ENCODE results near the gene UBE3C. TPM values are rescaled to one million over a fixed set of nuclear protein-coding genes. Genes with fewer than 3 reads are reported as not detected.
A peak's percentile ranks its signal among the peaks of the same experiment; 100 is the strongest.

Gene UBE3C
- total and polyA plus RNA-seq, 5 donors = 22.0 to 59.7 (median 52.7) TPM

- no peak overlapping the region for H3K27ac ChIP-seq (ENCODE audit: low read length)
- ATAC-seq (no peak), DNase-seq (no peak)
- intact Hi-C loops (cut with DNase I) = no loop called here
- H3K4me3 ChIP-seq (ENCODE audit: low read length) = no peak overlapping the region
- no peaks in the 10 kb centered on the region for H3K4me1 ChIP-seq (ENCODE audit: control insufficient read depth, insufficient read depth, low read length)
- H3K9me3 ChIP-seq (ENCODE audit: control insufficient read depth, low read length) = no peaks in the 10 kb centered on the region
- no peaks in the 10 kb centered on the region for H3K27me3 ChIP-seq (ENCODE audit: control insufficient read depth, insufficient read depth)
- 75% methylated on average over 7 of the region's 7 CpGs for WGBS
Measured at GRCh38 chr7:157310676-157311185, 172.0 kb downstream of the UBE3C start.

GRCh38 chr7:157312941-157313340 is 174.2 kb downstream of the UBE3C start:
- ATAC-seq (no peak), DNase-seq (no peak)
- H3K27ac ChIP-seq (ENCODE audit: low read length) = no peak overlapping the region
- WGBS = 83% methylated on average over 7 of the region's 7 CpGs
- H3K4me3 ChIP-seq (ENCODE audit: low read length) = no peak overlapping the region
- no peaks in the 10 kb centered on the region for H3K9me3 ChIP-seq (ENCODE audit: control insufficient read depth, low read length)
- intact Hi-C loops (cut with DNase I) = no loop called here
- no peaks in the 10 kb centered on the region for H3K27me3 ChIP-seq (ENCODE audit: control insufficient read depth, insufficient read depth)
- no peaks in the 10 kb centered on the region for H3K4me1 ChIP-seq (ENCODE audit: control insufficient read depth, insufficient read depth, low read length)

DNA sequence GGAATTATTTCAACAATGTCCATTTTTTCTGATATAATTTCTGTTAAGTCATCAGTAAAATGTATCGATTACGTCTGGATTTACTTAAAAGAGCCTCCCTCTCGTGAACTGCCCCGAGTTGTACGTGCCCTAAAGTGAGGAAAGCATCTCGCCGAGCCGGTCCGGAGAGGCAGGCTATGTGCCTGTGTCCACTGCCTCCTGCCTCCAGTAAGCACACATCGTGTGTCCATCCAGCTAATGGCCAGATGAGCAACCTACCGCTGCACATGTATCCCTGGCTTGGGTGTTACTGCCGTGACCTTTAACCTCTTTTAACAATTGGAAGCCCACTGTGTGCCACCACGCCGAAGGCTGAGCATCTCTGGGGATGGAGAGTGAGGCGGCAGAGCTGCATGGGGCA is 174.9 kb downstream of the UBE3C start:
- H3K27ac ChIP-seq (ENCODE audit: low read length) = no peak overlapping the region
- no peaks in the 10 kb centered on the region for H3K9me3 ChIP-seq (ENCODE audit: control insufficient read depth, low read length)
- H3K4me3 ChIP-seq (ENCODE audit: low read length) = no peak overlapping the region
- H3K4me1 ChIP-seq (ENCODE audit: control insufficient read depth, insufficient read depth, low read length) = no peaks in the 10 kb centered on the region
- intact Hi-C loops (cut with DNase I) = no loop called here
- H3K27me3 ChIP-seq (ENCODE audit: control insufficient read depth, insufficient read depth) = no peaks in the 10 kb centered on the region
- DNase-seq (no peak), ATAC-seq (no peak)
- 93% methylated on average over 15 of the region's 15 CpGs for WGBS

DNA sequence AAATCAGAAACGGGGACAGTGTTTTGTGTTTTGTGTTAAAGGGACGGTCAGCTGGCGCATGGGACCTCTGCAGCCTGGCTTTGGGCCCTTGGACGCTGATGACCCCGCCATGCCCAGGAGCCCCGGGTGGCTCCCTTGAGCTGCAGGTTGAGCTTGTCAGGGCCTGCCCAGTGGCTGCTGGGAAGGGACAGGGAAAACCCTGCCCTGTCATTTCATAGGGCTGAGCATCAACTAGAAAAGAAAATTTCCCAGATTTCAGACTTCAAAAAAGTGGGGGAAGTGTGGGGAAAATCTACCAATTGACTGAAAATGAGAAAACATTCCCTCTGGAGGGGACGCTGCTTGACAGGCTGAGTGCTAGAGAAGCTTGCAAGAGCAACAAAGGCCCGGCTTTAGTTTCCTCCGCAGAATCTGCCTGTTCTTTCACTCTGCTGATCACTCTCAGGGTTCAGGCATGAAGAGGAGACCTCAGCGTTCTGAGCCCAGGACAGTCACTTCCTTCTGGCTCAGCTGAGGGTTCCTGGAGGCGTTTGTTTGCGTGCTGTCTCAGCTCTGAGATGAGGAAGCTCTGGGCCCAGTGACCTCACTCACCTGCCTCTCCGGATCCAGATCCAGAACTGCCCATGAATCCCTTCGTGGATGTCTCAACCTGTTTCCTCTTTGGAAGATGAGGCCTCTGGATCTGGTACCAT is 179.4 kb downstream of the UBE3C start:
- Histone ChIP-seq H3K27ac (ENCODE audit: low read length) (no peak overlapping the region), H3K4me3 (ENCODE audit: low read length) (no peak overlapping the region), H3K27me3 (ENCODE audit: control insufficient read depth, insufficient read depth) (no peaks in the 10 kb centered on the region), H3K4me1 (ENCODE audit: control insufficient read depth, insufficient read depth, low read length) (no peaks in the 10 kb centered on the region), H3K9me3 (ENCODE audit: control insufficient read depth, low read length) (no peaks in the 10 kb centered on the region)
- DNase-seq = peak; percentile 23 to 67 (median 57)
- intact Hi-C loops (cut with DNase I) = no loop called here
- ATAC-seq = peak; percentile 55
- WGBS = 63% methylated on average over 14 of the region's 14 CpGs

Other genes with a start within 250 kb of the UBE3C start
- gene LMBR1, start 245.7 kb upstream of the UBE3C start, total RNA-seq = 10 to 100 TPM; 45.3 to 48.7 (median 46.6) TPM
- gene LMBR1, start 245.7 kb upstream of the UBE3C start, polyA plus RNA-seq = 8.1 TPM
- 10 to 100 TPM in 1 of 4 donors, 1 to 10 TPM in 3; 6.5 to 10.6 (median 7.7) TPM for gene NOM1, start 189.2 kb upstream of the UBE3C start, total RNA-seq
- 5.6 TPM for gene NOM1, start 189.2 kb upstream of the UBE3C start, polyA plus RNA-seq
- gene MNX1, start 128.3 kb upstream of the UBE3C start, total RNA-seq = not detected
- gene MNX1, start 128.3 kb upstream of the UBE3C start, polyA plus RNA-seq = not detected
- gene DNAJB6, start 198.1 kb downstream of the UBE3C start, total RNA-seq = 100 to 1,000 TPM; 154 to 183 (median 172) TPM
- gene DNAJB6, start 198.1 kb downstream of the UBE3C start, polyA plus RNA-seq = 154 TPM

Data from right cardiac atrium (tissue), 5 donors.